Spleen (tissue), 11 donors: ENCODE measurements around the gene STX8. TPM values are rescaled to one million over a fixed set of nuclear protein-coding genes. Genes with fewer than 3 reads are reported as not detected.

Source experiments
- DNase-seq: peaks from one replicate; pipeline ENCODE4 v3.0.0-alpha.2; 2020
- H3K27ac ChIP-seq, 8 donors: fragments of 200-600 bp; sonication (generic) in 7 of 8; 1 replicate in 4 of 8; 2 replicates in 4 of 8; pipeline versions ENCODE4 v1.5.0 to v1.8.0; 2016 to 2021; ENCODE audit warnings: inconsistent platforms in 4 of 8, mild to moderate bottlenecking in 4 of 8, moderate library complexity in 1 of 8
- H3K27me3 ChIP-seq, 7 donors: fragments of 200-600 bp; sonication (generic) in 6 of 7; replicated peaks in 1 of 7; 1 replicate in 4 of 7; 2 replicates in 3 of 7; pipeline versions ENCODE4 v1.5.0 to v1.8.0; 2016 to 2021; ENCODE audit warnings: inconsistent platforms in 3 of 7, mild to moderate bottlenecking in 1 of 7
- H3K36me3 ChIP-seq, 6 donors: fragments of 200-600 bp; sonication (generic) in 5 of 6; 1 replicate in 4 of 6; 2 replicates in 2 of 6; pipeline versions ENCODE4 v1.5.0 to v1.8.0; 2016 to 2021; ENCODE audit warnings: inconsistent platforms in 2 of 6
- H3K4me1 ChIP-seq, 6 donors: fragments of 200-600 bp; sonication (generic) in 5 of 6; 1 replicate in 3 of 6; 2 replicates in 3 of 6; pipeline versions ENCODE4 v1.5.0 to v1.8.0; 2016 to 2021; ENCODE audit warnings: inconsistent platforms in 3 of 6
- H3K4me3 ChIP-seq, 8 donors: fragments of 200-600 bp; sonication (generic) in 7 of 8; 1 replicate in 4 of 8; 2 replicates in 4 of 8; pipeline versions ENCODE4 v1.5.0 to v1.8.0; 2016 to 2021; ENCODE audit warnings: inconsistent platforms in 4 of 8, mild to moderate bottlenecking in 4 of 8, moderate library complexity in 2 of 8
- H3K9me3 ChIP-seq, 8 donors: fragments of 200-600 bp; sonication (generic) in 7 of 8; 1 replicate in 4 of 8; 2 replicates in 4 of 8; pipeline versions ENCODE4 v1.5.0 to v1.8.0; 2016 to 2021; ENCODE audit warnings: inconsistent platforms in 4 of 8
- POLR2A ChIP-seq, 3 donors: fragments of 450-650 bp; IDR thresholded peaks; one replicate each; pipeline ENCODE4 v1.5.1; 2017; ENCODE audit warnings: antibody characterized with exemption in 3 of 3, mild to moderate bottlenecking in 1 of 3
- POLR2AphosphoS5 ChIP-seq, 3 donors: sonication (generic); formaldehyde crosslinking; IDR thresholded peaks; one replicate each; pipeline ENCODE4 v1.5.1; 2017; ENCODE audit warnings: antibody characterized with exemption in 3 of 3
- WGBS, 5 donors: extraction: QIAGEN DNeasy Blood & Tissue Kit in 3 of 5; methylation state at CpG; one replicate each; pipeline versions ENCODE4 v1.1.5 to v1.1.7; 2013 to 2018; 5-methylcytosine and 5-hydroxymethylcytosine counted together
- intact Hi-C: fragments of 100-400 bp; cut with DNase I; formaldehyde crosslinking; loops from one replicate; pipeline ENCODE4 v1.15.0; 2023; ENCODE audit warnings: low total_unique reads
- polyA plus RNA-seq, 3 donors: library from polyadenylated mRNA; stranded (reverse); fragments of 200-250 nt; gene quantifications; one replicate each; pipeline ENCODE4 v1.2.1, GENCODE V29; 2013
- total RNA-seq, 7 donors: library from RNA; depleted of rRNA in 3 of 7; stranded (reverse); fragments of >200 nt in 3 of 7; fragmentation: NEBNext Ultra II Directional in 4 of 7; extraction: Animal tissue kit (Norgen Biotek cat#: 25700) in 4 of 7; gene quantifications; one replicate each; pipeline versions ENCODE4 v1.1.0 to v1.2.1, GENCODE V29; 2016 to 2021
- TF ChIP-seq, protein P1 (sequence below), 11 experiments: fragments of 200-600 bp in 7 of 11; fragments of 450-650 bp in 4 of 11; sonication (generic) in 4 of 11; IDR thresholded peaks in 8 of 11; conservative IDR thresholded peaks in 3 of 11; 1 replicate in 7 of 11; 2 replicates in 4 of 11; pipeline versions ENCODE4 v1.4.0 to v1.8.0; 2016 to 2021; ENCODE audit warnings: antibody characterized with exemption in 11 of 11, inconsistent platforms in 4 of 11, mild to moderate bottlenecking in 1 of 11
- donor health status: healthy with polysubstance abuse.
- donor health status: DM: no; HTN: no; CAD: no; lungs with moderate emphysema.
- donor health status: DM: no; HTN: no; CAD: no.
- donor health status: Bipolar disorder and iron deficiency.
- donor health status: healthy.
- donor health status: DM: no; HTN: no; CAD: no.
- donor health status: DM: yes; HTN: yes; CAD: no.

The STX8 gene
- total and polyA plus RNA-seq, 10 donors, result 37.3 to 59.8 (median 48.9) TPM

DNA sequence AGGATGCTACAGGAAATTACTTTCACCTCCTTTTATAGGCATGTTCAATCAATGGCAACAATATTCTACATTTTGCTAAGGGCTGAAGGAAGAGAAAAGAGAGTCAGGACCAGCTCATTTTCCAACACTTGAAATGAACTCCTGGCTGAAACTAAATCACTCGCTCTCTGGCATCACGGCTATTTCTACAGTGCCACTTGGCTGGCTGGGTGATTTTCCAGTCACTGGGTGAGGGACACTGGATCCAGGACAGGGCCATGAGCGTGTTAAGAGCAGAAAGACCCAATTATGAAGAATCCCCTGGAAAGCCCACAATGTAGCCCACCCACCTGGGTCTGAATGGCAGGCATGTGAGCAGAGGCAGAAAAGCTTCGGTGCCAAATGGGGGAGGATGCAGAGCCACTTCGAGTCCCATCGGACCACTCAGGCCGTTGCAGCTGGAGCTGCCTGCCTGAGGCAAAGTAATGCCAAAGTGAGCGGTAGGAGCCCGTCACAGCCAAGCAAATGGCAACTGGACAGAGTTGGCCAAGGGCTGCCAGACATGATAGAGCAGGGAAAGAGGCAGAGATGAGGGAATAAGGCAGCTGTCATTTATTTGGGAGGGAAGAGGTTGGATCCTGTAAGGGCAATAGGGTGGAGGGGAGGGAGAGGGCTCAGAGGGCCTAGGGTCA, 246.2 kb downstream of the STX8 start:
- no peak for DNase-seq
- Histone ChIP-seq H3K9me3 (peaks cover 0 to 5% (median 2%) of the 10 kb centered on the region in 8 donors), H3K4me1 (no peaks in the 10 kb centered on the region), H3K36me3 (peaks cover 0 to 1% (median 0%) of the 10 kb centered on the region in 6 donors), H3K27me3 (no peaks in the 10 kb centered on the region), H3K27ac (no peak overlapping the region), H3K4me3 (no peak overlapping the region)
- intact Hi-C loops, result no loop called here
- WGBS, 5 donors, result 88 to 94% (median 91%) methylated on average over 9 of the region's 9 CpGs
- TF ChIP-seq POLR2AphosphoS5 (IDR thresholded peaks at IDR 0.05), result no peak
- TF ChIP-seq, protein P1, sequence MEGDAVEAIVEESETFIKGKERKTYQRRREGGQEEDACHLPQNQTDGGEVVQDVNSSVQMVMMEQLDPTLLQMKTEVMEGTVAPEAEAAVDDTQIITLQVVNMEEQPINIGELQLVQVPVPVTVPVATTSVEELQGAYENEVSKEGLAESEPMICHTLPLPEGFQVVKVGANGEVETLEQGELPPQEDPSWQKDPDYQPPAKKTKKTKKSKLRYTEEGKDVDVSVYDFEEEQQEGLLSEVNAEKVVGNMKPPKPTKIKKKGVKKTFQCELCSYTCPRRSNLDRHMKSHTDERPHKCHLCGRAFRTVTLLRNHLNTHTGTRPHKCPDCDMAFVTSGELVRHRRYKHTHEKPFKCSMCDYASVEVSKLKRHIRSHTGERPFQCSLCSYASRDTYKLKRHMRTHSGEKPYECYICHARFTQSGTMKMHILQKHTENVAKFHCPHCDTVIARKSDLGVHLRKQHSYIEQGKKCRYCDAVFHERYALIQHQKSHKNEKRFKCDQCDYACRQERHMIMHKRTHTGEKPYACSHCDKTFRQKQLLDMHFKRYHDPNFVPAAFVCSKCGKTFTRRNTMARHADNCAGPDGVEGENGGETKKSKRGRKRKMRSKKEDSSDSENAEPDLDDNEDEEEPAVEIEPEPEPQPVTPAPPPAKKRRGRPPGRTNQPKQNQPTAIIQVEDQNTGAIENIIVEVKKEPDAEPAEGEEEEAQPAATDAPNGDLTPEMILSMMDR (IDR thresholded peaks at IDR 0.05 in 8 of 11, conservative IDR thresholded peaks at IDR 0.05 in 3 of 11), result no peak
- TF ChIP-seq POLR2A (IDR thresholded peaks at IDR 0.05), result no peak

GRCh38 chr17:9324864-9325263, 250.8 kb downstream of the STX8 start:
- Histone ChIP-seq H3K27me3 (no peaks in the 10 kb centered on the region), H3K36me3 (no peaks in the 10 kb centered on the region), H3K4me3 (no peak overlapping the region), H3K4me1 (no peaks in the 10 kb centered on the region), H3K9me3 (no peaks in the 10 kb centered on the region), H3K27ac (no peak overlapping the region)
- 94 to 98% (median 95%) methylated on average over 4 of the region's 4 CpGs for WGBS, 5 donors
- TF ChIP-seq, protein P1 (IDR thresholded peaks at IDR 0.05 in 8 of 11, conservative IDR thresholded peaks at IDR 0.05 in 3 of 11), result no peak
- TF ChIP-seq POLR2A (IDR thresholded peaks at IDR 0.05) (no peak), POLR2AphosphoS5 (IDR thresholded peaks at IDR 0.05) (no peak)
- intact Hi-C loops, result no loop called here
- no peak for DNase-seq

GRCh38 chr17:9322326-9322725, 253.3 kb downstream of the STX8 start:
- Histone ChIP-seq H3K4me3 (no peak overlapping the region), H3K27me3 (no peaks in the 10 kb centered on the region), H3K4me1 (no peaks in the 10 kb centered on the region), H3K9me3 (peaks cover 0 to 23% (median 17%) of the 10 kb centered on the region in 8 donors), H3K27ac (no peak overlapping the region), H3K36me3 (peaks cover 0 to 12% (median 0%) of the 10 kb centered on the region in 6 donors)
- TF ChIP-seq POLR2AphosphoS5 (IDR thresholded peaks at IDR 0.05) (no peak), POLR2A (IDR thresholded peaks at IDR 0.05) (no peak)
- TF ChIP-seq, protein P1 (IDR thresholded peaks at IDR 0.05 in 8 of 11, conservative IDR thresholded peaks at IDR 0.05 in 3 of 11), result no peak
- no peak for DNase-seq
- 64 to 80% (median 75%) methylated on average over 2 of the region's 2 CpGs for WGBS, 5 donors
- intact Hi-C loops, result no loop called here

GRCh38 chr17:9321890-9322289, 253.7 kb downstream of the STX8 start:
- peaks cover 0 to 12% (median 0%) of the 10 kb centered on the region in 6 donors for H3K36me3 ChIP-seq
- H3K4me3 ChIP-seq, result no peak overlapping the region
- no peaks in the 10 kb centered on the region for H3K27me3 ChIP-seq
- intact Hi-C loops, result no loop called here
- WGBS, 5 donors, result 80 to 88% (median 82%) methylated on average over 5 of the region's 5 CpGs
- TF ChIP-seq, protein P1 (IDR thresholded peaks at IDR 0.05 in 8 of 11, conservative IDR thresholded peaks at IDR 0.05 in 3 of 11), result no peak
- TF ChIP-seq POLR2A (IDR thresholded peaks at IDR 0.05) (no peak), POLR2AphosphoS5 (IDR thresholded peaks at IDR 0.05) (no peak)
- no peak for DNase-seq
- H3K4me1 ChIP-seq, result no peaks in the 10 kb centered on the region
- H3K9me3 ChIP-seq, result peaks cover 0 to 25% (median 17%) of the 10 kb centered on the region in 8 donors
- no peak overlapping the region for H3K27ac ChIP-seq
